ENCODE measurements around the gene LMNTD2.

DNA sequence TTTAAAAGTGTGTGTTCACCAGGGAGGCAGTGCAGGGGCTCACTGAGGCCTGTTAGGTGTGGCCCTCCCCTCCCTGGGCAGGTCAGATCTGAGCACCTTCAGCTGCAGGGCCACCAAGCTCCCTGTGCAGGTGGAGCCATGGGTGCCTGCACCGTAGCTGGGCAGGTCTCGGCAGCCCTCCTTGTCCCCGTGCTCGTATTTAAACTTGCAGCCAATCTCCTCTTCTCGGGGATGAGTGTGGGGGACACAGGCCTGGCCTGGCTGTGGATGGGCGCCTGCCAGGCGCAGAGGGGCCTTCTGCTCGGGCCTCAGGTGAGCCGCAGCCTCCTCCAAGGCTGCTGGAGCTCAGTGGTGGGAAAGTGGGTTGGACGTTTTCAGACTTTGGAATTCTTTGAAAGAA is 34.9 kb upstream of the LMNTD2 start:
- TF ChIP-seq, protein P1, sequence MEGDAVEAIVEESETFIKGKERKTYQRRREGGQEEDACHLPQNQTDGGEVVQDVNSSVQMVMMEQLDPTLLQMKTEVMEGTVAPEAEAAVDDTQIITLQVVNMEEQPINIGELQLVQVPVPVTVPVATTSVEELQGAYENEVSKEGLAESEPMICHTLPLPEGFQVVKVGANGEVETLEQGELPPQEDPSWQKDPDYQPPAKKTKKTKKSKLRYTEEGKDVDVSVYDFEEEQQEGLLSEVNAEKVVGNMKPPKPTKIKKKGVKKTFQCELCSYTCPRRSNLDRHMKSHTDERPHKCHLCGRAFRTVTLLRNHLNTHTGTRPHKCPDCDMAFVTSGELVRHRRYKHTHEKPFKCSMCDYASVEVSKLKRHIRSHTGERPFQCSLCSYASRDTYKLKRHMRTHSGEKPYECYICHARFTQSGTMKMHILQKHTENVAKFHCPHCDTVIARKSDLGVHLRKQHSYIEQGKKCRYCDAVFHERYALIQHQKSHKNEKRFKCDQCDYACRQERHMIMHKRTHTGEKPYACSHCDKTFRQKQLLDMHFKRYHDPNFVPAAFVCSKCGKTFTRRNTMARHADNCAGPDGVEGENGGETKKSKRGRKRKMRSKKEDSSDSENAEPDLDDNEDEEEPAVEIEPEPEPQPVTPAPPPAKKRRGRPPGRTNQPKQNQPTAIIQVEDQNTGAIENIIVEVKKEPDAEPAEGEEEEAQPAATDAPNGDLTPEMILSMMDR (IDR thresholded peaks at IDR 0.05; ENCODE audit: low read length) = no peak
- TF ChIP-seq EZH2 (IDR thresholded peaks at IDR 0.05; ENCODE audit: borderline replicate concordance, low read length) = no peak
